Measurements from ENCODE around the gene C10orf95.

DNA sequence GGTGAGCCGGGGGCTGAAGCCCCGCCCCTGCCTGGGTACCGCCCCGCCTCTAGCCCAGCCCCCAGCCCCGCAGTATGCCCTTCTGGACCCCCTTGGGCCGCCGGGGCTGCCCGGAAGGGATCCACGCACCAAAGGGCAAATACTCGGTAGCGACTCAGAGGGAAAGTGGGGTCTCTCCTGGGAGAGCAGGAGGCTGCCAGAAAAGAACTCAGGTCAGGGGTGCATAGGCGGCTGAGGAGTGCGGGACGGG, 29.9 kb downstream of the C10orf95 start:
- TF ChIP-seq, protein P1, sequence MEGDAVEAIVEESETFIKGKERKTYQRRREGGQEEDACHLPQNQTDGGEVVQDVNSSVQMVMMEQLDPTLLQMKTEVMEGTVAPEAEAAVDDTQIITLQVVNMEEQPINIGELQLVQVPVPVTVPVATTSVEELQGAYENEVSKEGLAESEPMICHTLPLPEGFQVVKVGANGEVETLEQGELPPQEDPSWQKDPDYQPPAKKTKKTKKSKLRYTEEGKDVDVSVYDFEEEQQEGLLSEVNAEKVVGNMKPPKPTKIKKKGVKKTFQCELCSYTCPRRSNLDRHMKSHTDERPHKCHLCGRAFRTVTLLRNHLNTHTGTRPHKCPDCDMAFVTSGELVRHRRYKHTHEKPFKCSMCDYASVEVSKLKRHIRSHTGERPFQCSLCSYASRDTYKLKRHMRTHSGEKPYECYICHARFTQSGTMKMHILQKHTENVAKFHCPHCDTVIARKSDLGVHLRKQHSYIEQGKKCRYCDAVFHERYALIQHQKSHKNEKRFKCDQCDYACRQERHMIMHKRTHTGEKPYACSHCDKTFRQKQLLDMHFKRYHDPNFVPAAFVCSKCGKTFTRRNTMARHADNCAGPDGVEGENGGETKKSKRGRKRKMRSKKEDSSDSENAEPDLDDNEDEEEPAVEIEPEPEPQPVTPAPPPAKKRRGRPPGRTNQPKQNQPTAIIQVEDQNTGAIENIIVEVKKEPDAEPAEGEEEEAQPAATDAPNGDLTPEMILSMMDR (conservative IDR thresholded peaks at IDR 0.05 in 1 of 2, IDR thresholded peaks at IDR 0.05 in 1 of 2; ENCODE audit: low read depth in 1 of 2, low read length in 2 of 2), result no peak
- no peak for TF ChIP-seq EZH2 (IDR thresholded peaks at IDR 0.05; ENCODE audit: low read length, missing control alignments)
